NCI-H345 (cell line): ENCODE results near the gene MSLN.

ENCODE experiments used
- DNase-seq: peaks from one replicate; lab custom pipeline; 2025; lab: John Stamatoyannopoulos, UW

The MSLN gene

GRCh38 chr16:723695-724094, 36.8 kb upstream of the MSLN start:
- no peak for DNase-seq

GRCh38 chr16:724188-725040, 36.1 kb upstream of the MSLN start:
- DNase-seq = no peak

DNA sequence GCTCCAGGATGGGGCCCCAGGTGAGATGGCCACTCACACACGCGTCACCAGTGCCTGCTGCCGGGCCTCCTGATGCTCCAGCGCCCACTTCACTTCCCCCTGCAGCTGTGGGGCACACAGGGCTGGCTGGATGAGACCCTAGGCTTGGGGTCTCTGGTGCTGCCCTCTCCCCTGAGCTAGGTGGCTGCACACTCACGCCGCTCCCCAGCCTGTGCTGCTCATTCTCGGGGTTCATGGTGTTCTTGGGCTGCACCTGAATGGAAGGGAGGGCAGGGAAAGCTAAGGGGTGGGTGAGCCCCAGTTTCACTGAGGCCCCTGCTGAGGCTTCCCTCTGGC, 35.5 kb upstream of the MSLN start:
- DNase-seq = no peak

GRCh38 chr16:725463-726187, 34.9 kb upstream of the MSLN start:
- peak; percentile 31 for DNase-seq

DNA sequence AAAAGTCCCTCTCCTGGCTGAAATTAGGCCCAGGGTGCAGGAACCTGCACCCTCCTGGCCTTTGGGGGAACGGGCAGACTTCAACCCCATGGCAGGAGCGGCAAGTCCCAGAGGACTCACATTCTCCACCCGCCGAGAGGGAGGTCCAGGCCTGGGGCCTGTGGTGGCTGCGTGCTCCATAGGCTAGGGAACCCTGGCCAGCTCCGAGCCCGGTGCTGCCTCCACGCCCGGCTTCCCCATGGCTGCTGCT, 34.4 kb upstream of the MSLN start:
- no peak for DNase-seq

GRCh38 chr16:726438-727290, 33.9 kb upstream of the MSLN start, which contains the start of the genes CCDC78 and HAGHL:
CCDC78 (minus strand) TSS chr16:726443; CDS start chr16:726367, 76 bp downstream.
HAGHL (plus strand) TSS chr16:727106; CDS start chr16:727510, 404 bp downstream.
- DNase-seq = peak; percentile 57

- no peak for DNase-seq
These were observed 33.1 kb upstream of the MSLN start for GRCh38 chr16:727291-727977.

- peak; percentile 66 for DNase-seq
These were observed 32.2 kb upstream of the MSLN start for GRCh38 chr16:728131-728889.

DNA sequence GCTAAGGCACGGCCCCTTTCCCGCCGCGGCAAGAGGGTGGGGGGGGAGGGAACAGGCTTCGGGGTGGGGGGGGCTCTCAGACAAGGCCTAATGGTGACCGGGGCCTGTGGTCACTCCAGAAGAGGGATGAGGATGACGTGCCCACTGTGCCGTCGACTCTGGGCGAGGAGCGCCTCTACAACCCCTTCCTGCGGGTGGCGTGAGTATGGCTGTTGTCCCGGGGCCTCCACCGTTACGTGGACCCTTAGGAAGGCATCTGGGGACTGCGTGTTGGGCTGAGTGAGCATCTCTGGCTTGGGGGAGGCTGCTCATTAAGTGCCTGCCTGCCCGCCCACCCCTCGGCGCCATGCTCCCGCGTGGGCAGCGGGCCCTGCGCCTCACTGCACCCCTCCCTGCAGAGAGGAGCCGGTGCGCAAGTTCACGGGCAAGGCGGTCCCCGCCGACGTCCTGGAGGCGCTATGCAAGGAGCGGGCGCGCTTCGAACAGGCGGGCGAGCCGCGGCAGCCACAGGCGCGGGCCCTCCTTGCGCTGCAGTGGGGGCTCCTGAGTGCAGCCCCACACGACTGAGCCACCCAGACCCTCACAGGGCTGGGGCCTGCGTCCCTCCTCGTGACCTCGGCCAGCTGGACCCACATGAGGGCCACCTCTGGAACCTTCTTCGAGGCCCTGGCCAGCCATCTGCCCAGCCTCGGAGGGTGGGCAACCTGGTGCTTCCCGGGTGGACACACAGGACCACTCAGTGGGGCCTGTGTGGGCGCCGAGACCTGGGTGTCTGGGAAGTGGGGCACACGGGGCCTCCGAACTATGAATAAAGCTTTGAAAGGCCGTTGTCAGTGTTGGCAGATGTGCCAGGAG, 31.4 kb upstream of the MSLN start:
- DNase-seq = no peak

DNA sequence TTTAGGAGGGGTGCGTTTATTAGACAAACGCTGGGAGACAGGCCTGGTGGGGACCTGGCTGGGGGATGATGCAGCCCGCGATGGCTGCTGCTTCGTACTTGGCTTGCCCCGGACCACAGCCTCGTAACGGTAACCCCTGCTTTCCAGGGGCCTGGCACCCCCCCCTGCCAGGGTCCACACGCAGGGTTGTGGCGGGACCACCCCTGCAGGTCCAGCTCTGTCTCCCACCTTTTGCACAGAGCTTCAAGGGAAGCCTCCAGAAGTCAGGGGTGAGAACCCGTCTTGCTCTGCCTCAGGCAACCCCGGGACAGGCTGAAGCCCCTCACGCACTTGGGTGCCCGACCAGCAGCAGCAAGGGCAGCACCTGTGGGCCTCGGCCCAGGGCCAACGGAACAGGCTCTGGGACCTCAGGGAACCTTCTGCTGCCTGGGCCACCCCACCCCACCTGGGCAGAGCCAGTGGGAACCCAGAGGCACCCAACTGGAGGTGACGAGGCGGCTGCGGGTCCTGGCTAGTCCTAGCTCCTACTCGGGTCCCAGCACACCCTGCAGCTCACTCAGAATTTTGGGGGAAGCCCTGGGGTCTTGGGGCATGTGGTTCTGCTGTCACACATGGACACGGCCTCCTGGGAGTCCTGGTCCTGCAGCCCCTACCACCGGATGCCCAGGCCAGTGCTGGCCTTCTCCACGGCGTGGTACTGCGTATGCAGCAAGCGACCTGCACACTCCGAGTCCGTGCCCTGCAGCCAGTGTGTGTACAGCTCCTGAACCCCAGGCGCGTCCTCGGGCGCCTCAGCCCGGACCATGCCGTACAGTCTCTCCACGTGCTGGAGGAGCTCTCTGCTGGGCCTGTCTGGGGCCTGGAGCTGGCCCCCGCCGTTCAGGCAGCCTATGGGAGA, 30.5 kb upstream of the MSLN start:
- no peak for DNase-seq

- DNase-seq = no peak
These were observed 29.6 kb upstream of the MSLN start for GRCh38 chr16:730666-731509.

DNA sequence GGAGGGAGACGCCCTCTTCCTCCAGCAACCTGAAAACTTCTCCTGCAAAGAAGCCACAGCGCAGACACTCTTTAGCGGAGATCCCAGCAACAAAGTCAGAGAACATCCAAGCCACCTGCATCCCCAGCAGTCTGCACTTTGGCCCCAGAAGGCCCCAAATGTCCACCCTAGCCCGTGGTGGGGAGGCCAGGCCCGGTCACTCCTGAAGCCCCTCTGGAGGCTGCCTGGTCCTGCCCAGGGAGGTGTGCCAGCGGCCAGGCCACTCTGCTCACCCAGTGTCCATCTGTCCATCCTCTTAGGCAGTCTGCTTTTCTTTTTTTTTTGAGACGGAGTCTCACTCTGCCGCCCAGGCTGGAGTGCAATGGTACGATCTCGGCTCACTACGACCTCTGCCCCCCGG, 28.2 kb upstream of the MSLN start:
- no peak for DNase-seq

- DNase-seq = no peak
These were observed 27.6 kb upstream of the MSLN start for GRCh38 chr16:732936-733335.

- no peak for DNase-seq
These were observed 26.9 kb upstream of the MSLN start for GRCh38 chr16:733382-734207.

DNA sequence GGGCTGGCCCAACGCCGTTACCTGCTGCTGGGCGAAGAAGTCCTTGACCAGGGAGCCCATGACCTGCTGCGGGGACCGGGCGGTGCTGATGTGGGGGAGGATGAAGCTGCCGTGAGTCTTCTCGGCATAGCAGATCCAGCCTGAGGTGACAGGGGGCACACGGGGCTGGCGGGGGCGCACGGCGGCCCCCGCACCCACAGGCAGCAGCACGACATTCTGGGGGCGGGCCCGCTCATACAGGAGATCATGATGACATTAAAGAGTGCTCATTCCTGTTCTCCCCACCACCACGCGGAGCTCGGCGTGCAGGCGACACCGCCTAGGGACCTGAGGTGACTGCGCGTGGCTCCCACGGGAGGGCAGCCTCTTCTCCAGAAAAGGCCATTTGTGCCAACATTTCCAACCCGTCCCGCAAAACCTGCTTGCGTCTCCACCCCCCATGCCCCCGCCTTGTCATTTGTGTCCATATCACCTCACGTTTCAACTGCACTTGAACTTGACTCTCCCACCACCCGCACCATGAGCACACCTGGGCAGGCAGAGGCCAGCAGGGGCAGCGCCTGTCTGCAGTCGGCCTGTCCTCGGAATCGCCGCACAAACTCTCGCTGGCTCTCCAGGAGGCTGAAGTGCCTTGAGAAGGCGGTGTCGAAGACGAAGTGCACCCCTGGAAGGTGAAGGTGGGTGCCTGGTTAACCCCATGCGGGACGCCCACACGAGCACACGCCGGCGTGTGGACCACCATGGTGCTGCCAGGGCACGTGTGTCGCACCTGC, 26.1 kb upstream of the MSLN start:
- no peak for DNase-seq

GRCh38 chr16:734981-735881, 25.3 kb upstream of the MSLN start:
- no peak for DNase-seq
